ENCODE results near the gene RAET1G.

RAET1G gene

DNA sequence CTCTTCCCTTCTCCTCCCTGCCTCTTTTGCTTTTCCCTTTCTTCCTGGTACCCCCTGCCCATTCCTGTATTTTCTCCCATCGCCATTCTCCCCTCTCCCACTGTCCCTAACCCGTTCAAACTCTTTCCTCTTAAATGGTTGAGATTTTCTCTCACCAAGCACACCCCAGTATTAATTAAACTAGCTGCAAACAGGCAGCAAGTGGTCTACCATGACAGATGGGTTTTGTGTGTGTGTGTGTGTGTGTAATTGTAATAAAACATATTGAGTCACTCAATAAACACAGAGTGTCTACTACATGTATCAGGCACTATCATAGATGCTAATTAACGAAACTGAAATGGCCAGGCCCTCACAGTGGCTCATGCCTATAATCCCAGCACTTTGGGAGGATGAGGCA lies 31.7 kb downstream of the RAET1G start:
- TF ChIP-seq, protein P1, sequence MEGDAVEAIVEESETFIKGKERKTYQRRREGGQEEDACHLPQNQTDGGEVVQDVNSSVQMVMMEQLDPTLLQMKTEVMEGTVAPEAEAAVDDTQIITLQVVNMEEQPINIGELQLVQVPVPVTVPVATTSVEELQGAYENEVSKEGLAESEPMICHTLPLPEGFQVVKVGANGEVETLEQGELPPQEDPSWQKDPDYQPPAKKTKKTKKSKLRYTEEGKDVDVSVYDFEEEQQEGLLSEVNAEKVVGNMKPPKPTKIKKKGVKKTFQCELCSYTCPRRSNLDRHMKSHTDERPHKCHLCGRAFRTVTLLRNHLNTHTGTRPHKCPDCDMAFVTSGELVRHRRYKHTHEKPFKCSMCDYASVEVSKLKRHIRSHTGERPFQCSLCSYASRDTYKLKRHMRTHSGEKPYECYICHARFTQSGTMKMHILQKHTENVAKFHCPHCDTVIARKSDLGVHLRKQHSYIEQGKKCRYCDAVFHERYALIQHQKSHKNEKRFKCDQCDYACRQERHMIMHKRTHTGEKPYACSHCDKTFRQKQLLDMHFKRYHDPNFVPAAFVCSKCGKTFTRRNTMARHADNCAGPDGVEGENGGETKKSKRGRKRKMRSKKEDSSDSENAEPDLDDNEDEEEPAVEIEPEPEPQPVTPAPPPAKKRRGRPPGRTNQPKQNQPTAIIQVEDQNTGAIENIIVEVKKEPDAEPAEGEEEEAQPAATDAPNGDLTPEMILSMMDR (conservative IDR thresholded peaks at IDR 0.05; ENCODE audit: control insufficient read depth, insufficient read depth, low read depth, low read length), result no peak
- no peak for DNase-seq (ENCODE audit: low read depth)

DNA sequence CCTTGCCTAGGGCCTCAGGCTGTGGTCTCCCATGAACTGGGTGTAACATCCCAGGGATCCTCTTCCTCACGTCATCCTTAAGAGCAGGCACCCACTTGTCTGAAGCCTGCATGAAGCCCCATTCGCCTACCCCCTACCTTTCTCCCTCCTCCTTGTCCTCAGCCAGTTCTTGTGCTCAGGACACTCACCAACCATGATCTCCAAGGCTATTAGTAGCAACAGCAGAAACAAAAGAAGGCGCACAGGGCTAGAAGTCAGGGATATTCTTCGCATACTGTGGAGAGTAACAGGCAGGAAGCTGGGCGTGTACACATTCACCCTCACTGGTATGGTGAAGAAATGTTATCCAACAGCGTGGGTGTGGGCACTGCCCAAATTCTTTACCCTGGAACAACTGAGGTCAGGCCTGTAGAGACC lies 32.3 kb downstream of the RAET1G start:
- DNase-seq (ENCODE audit: low read depth), result no peak
- TF ChIP-seq, protein P1 (conservative IDR thresholded peaks at IDR 0.05; ENCODE audit: control insufficient read depth, insufficient read depth, low read depth, low read length), result no peak
- H3K4me3 ChIP-seq (ENCODE audit: control insufficient read depth, low read depth, low read length), result no peak overlapping the region

More for the DNA sequence above, 31.7 kb downstream of the RAET1G start:
- no peak overlapping the region for H3K4me3 ChIP-seq (ENCODE audit: control insufficient read depth, low read depth, low read length)

DNA sequence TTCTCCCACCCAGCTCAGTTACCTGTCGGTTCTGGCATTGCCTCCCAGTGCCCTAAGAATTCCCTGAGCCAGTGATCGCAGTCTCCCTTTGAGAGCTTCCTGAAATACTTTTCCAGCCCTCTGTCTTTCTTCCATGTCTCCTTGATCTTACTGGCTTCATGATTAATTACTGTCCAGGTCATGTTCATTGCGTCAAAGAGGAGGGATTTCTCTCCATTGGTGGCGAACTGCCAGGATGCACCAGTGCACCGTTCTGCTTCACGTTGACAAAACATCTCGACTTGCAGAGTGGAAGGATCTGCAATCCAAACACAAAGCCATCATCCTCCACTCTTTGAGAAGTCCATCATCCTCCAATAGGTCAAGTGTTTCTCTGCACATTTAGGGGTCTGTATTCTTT lies 33.6 kb downstream of the RAET1G start:
- H3K4me3 ChIP-seq (ENCODE audit: control insufficient read depth, low read depth, low read length), result no peak overlapping the region
- DNase-seq (ENCODE audit: low read depth), result peak; percentile 40
- TF ChIP-seq, protein P1 (conservative IDR thresholded peaks at IDR 0.05; ENCODE audit: control insufficient read depth, insufficient read depth, low read depth, low read length), result no peak

DNA sequence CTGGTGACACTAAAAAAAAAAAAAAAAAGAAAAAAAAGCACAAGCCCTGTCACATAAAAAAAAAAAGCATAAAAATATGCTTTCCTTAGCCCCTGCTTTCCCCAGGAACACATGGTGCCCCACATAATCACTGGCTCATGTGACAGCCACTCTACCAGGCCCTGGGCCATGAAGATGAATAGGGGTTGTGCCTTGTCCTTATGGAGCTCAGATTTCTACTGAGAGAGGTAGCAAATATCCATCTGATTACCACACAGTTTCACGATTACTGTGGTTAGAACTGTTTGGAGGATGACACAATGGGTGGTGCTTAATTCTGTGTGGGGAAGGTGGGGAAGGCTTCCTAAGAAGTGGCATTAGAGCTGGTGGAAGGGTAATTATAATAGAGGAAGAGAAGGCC lies 34.3 kb downstream of the RAET1G start:
- no peak overlapping the region for H3K4me3 ChIP-seq (ENCODE audit: control insufficient read depth, low read depth, low read length)
- TF ChIP-seq, protein P1 (conservative IDR thresholded peaks at IDR 0.05; ENCODE audit: control insufficient read depth, insufficient read depth, low read depth, low read length), result no peak
- peak; percentile 67 for DNase-seq (ENCODE audit: low read depth)

DNA sequence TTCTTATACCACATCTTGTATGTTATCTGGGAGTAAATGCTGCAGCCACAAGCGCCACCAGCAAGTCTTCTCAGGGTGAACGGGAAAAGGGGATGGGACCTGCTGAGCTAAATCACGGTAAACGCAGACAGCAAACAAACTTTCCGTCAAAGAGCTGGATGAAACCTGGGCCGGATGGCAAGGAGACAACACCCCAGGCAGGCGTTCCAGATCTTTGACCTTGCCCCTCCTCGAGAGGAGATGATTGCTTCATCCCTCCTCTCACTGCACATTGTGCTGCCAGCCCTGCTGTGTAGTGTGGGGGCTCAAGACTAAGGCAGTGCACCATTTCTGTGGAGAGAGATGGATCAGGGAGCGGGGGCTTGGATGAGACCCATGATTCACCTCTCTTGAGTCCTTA lies 34.8 kb downstream of the RAET1G start:
- DNase-seq (ENCODE audit: low read depth), result no peak
- H3K4me3 ChIP-seq (ENCODE audit: control insufficient read depth, low read depth, low read length), result no peak overlapping the region
- TF ChIP-seq, protein P1 (conservative IDR thresholded peaks at IDR 0.05; ENCODE audit: control insufficient read depth, insufficient read depth, low read depth, low read length), result no peak

DNA sequence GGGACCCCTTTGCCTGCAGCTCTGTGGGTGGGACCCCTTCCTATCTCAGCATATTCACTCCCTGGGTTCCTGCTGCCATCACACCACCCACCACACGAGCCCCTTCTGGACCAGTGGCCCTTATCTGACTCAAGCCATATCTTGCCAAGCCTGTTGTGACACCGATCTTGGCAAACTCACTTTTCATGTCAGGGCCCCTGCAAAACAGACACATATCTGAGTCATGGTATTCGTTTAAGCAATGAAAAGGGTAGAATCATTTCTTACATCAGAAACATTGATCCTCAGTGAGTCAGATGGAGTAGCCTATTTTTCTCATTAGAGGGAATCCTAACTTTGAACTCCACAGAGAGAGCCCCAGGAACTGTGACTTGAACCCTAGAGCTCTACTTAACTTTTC lies 35.6 kb downstream of the RAET1G start:
- TF ChIP-seq, protein P1 (conservative IDR thresholded peaks at IDR 0.05; ENCODE audit: control insufficient read depth, insufficient read depth, low read depth, low read length), result no peak
- DNase-seq (ENCODE audit: low read depth), result peak; percentile 93

DNA sequence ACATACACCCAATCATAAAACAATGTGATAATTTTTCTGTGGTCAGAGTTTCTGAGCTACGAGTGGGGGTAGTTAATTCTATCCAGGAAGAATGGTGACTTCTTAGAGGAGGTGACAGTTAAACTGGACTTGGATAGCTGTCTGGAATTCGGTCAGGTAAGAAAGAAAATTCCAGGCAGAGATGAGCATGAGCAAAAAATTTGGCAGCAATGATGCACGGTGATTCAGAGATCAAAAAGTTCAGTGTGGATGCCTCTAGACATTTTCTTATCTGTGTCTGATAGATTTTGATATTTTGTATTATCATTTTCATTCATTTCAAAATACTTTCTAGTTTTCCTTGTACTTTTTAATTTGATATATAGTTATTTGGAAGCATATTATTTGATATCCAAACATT lies 37.0 kb downstream of the RAET1G start:
- no peak for DNase-seq (ENCODE audit: low read depth)

More for the DNA sequence above, 35.6 kb downstream of the RAET1G start:
- H3K4me3 ChIP-seq (ENCODE audit: control insufficient read depth, low read depth, low read length), result no peak overlapping the region

More for the DNA sequence above, 37.0 kb downstream of the RAET1G start:
- no peak overlapping the region for H3K4me3 ChIP-seq (ENCODE audit: control insufficient read depth, low read depth, low read length)
- TF ChIP-seq, protein P1 (conservative IDR thresholded peaks at IDR 0.05; ENCODE audit: control insufficient read depth, insufficient read depth, low read depth, low read length), result no peak
